GM19463 (cell line): ENCODE measurements around the gene PCDHA7.
"Not testable (repeated sequence)": the region's sequence is repeated elsewhere in the genome, so short reads cannot be mapped to it uniquely, and the experiment has no call there.

Experiments
- ATAC-seq: cut with Tn5 transposase; IDR thresholded peaks from one replicate; pipeline ENCODE4 v1.9.1; 2021; ENCODE audit warnings: mild to moderate bottlenecking, moderate library complexity; ENCODE audit not compliant: unreplicated experiment

PCDHA7 gene

GRCh38 chr5:140821375-140822280 lies 12.4 kb upstream of the PCDHA7 start, which contains the start of gene PCDHA5:
Gene PCDHA5, plus strand, starts transcription at chr5:140821613.
- ATAC-seq, result no peak

GRCh38 chr5:140822281-140822629 lies 11.8 kb upstream of the PCDHA7 start:
- ATAC-seq, result no peak

- not testable (repeated sequence) for ATAC-seq
These were observed 11.1 kb upstream of the PCDHA7 start for GRCh38 chr5:140822969-140823368.

- ATAC-seq, result no peak
These were observed 10.6 kb upstream of the PCDHA7 start for GRCh38 chr5:140823475-140823874.

- ATAC-seq, result no peak
These were observed 6.2 kb upstream of the PCDHA7 start, which contains the start of gene PCDHA6 for GRCh38 chr5:140827704-140828361. Gene PCDHA6, plus strand, starts transcription at chr5:140827960. Its CDS starts 132 bp downstream, at chr5:140828092.

GRCh38 chr5:140828362-140828737 lies 5.7 kb upstream of the PCDHA7 start:
- no peak for ATAC-seq

- not testable (repeated sequence) for ATAC-seq
These were observed 4.3 kb upstream of the PCDHA7 start for GRCh38 chr5:140829511-140830501.

- ATAC-seq, result not testable (repeated sequence)
These were observed 455 bp downstream of the PCDHA7 start for GRCh38 chr5:140834439-140835008.

- no peak for ATAC-seq
These were observed 1.8 kb downstream of the PCDHA7 start for GRCh38 chr5:140835622-140836510.

- no peak for ATAC-seq
These were observed 7.2 kb downstream of the PCDHA7 start, which contains the start of gene PCDHA8 for GRCh38 chr5:140840978-140841962. Gene PCDHA8, plus strand, starts transcription at chr5:140841187. Its CDS starts 135 bp downstream, at chr5:140841322.

GRCh38 chr5:140842798-140843733 lies 9.0 kb downstream of the PCDHA7 start:
- no peak for ATAC-seq

GRCh38 chr5:140848139-140849102 lies 14.4 kb downstream of the PCDHA7 start, which contains the start of gene PCDHA9:
Gene PCDHA9, plus strand, starts transcription at chr5:140848382. Its CDS starts 114 bp downstream, at chr5:140848496.
- ATAC-seq, result not testable (repeated sequence)

- not testable (repeated sequence) for ATAC-seq
These were observed 16.0 kb downstream of the PCDHA7 start for GRCh38 chr5:140849831-140850634.

GRCh38 chr5:140855772-140856674 lies 22.0 kb downstream of the PCDHA7 start, which contains the start of gene PCDHA10:
Gene PCDHA10, plus strand, starts transcription at chr5:140855897. Its CDS starts 152 bp downstream, at chr5:140856049.
- no peak for ATAC-seq
